Activated CD4-positive, alpha-beta T cell treated with anti-CD3 and anti-CD28 coated beads for 4 hours (primary cell): Measurements from ENCODE around the gene EHMT1.
"Not testable (repeated sequence)": the region's sequence is repeated elsewhere in the genome, so short reads cannot be mapped to it uniquely, and the experiment has no call there.

Source experiments
- DNase-seq, 2 donors: peaks; one replicate each; pipeline ENCODE4 v3.0.0-alpha.2; 2020

EHMT1 gene

DNA sequence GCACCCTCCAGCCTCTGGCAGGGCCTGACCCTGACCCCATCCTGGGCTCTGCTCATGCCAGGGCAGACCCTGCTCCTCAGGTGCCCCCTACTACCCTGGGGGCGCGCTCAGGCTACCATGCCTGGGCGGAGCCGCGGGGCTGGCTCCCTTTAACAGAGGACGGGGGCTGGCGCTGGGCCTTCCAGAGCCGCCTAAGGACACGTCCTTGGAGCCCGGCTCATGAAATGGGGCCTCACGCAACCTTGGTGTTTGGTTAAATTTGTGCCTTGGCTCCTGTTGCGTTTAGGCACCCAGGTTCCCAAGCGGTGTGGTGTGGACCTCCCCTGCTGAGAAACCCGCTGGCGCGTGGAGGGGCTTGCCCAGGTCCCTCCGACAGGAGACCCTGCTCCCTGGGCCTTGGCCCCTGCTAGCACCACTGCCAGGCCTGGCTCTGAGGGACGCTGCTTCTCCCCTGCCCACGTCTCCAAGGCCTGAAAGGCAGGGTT lies 3.4 kb upstream of the EHMT1 start:
- DNase-seq = no peak

DNA sequence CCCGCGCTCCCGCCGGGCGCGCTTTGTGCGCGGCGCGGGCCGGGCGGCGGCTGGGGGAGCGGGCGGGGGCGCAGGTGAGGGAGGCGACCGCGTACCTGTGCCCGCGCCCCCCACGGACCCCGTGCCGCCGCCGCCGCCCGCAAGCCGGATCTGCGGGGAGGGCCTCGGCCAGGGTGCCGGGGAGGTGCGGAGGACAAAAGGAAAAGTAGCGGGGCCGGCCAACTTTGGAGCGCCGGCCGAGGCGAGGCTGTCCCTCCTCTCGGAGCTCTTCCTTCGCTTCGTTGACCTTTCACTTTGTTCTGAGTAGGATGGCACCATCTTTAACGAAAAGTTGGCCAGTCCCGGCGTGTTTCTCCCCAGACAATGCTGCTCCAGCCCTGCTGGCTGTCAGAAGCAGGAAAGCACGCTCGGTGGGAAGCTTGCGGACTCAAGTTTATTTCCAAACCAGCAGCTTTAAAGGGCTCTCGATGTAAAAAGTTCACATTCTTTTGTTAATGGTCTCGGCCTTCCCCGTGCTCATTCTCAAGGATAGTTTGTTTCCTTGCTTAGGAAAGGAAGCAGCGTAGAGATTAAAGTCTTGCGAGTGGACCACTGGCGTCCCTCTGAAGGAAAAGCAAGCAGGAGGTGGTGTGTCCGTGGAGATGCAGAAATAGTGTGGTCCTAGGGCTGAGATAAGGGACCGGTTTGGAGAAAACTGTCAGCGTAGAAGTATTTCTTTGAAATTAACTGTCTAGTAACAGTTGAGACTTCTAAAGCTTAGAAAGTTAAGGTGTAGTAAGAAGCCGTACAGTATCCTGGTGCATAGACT lies 639 bp downstream of the EHMT1 start:
- DNase-seq = peak; percentile 27 to 32

DNA sequence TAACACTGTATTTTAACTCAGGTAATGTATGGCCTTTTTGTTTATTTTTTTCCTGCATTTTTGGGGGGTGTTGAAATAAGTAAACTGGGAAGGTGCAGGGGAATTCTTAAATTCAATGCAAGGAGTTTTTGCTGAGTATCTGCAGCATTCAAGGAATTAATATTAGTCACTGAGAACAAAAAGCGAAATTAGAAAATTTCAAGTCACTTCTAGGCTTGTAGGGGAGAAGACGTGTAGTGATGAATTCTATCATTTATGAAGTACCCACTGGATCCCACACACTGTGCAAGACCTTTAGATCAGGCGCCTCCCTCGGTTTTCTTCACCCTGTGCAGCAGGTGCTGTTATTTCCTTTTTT lies 1.2 kb downstream of the EHMT1 start:
- no peak for DNase-seq

DNA sequence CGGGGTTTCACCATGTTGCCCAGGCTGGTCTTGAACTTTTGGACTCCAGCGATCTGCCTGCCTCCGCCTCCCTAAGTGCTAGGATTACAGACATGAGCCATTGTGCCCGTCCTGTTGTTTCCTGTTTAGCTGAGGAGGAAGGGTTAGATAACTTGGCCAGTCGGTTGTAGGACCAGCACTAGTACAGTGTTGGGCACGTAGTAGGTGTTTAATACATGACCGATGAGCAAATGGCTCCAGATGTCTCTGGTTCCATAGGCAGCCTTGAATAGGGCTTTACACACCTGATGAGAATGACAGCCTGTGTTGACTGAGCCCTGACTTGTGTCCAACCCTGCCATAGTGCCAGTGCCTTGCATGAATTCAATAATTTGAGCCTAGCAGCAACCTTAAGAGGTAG lies 1.8 kb downstream of the EHMT1 start:
- no peak for DNase-seq

DNA sequence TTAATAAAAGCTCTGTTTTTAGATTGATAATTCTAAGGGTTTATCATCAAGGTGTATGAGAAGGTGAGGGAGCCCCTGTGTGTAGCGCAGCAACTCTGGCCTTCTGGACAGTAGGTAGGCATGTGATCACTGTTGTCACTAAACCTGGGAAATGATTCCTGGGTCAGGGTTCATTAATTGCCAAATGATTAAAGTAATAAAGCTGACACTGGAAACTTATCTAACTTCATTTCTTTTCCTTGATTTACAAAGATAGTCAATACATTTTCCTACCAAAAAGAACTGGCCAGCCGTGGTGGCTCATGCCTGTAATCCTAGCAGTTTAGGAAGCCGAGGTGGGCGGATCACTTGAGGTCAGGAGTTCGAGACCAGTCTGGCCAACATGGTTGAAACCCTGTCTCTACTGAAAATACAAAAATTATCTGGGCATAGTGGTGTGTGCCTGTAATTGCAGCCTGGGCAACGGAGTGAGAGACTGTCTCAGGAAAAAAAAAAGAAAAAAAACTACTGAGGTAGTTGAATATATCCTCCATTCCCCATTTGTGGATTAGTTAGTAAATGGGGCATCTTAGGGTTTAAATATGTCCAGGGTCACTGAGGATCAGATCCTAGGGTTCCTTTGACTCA lies 2.4 kb downstream of the EHMT1 start:
- DNase-seq = no peak

DNA sequence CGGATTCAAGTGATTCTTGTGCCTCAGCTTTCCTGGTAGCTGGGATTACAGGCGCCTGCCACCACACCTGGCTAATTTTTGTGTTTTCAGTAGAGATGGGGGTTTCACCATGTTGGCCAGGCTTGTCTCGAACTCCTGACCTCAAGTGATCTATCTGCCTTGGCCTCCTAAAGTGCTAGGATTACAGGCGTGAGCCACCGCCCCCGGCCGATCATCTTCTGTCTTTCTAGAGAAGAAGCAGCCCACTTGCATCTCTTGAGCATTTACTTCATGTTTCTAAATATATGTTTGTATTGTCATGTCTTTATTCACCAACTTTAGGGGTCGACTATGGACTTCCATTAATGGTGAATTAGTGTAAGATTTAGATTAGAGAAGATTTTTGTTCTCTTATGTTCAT lies 3.4 kb downstream of the EHMT1 start:
- DNase-seq = not testable (repeated sequence)

DNA sequence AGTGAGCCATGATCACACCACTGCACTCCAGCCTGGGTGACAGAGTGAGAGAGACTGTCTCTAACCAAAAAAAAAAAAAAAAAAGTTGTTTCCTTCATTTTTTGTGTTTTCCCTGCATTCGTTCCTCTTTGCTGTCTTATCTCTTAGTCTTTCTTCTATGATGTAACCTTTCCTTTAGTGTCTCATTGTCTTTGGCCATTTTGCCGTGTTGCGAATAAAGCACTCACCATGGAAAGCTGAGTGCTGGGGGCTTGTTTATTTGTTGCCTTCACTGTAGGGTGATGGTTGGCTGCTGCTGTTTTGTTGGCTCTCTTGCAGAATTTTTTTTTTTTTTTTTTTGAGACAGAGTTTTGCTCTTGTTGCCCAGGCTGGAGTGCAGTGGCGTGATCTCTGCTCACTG lies 7.7 kb downstream of the EHMT1 start:
- no peak for DNase-seq

DNA sequence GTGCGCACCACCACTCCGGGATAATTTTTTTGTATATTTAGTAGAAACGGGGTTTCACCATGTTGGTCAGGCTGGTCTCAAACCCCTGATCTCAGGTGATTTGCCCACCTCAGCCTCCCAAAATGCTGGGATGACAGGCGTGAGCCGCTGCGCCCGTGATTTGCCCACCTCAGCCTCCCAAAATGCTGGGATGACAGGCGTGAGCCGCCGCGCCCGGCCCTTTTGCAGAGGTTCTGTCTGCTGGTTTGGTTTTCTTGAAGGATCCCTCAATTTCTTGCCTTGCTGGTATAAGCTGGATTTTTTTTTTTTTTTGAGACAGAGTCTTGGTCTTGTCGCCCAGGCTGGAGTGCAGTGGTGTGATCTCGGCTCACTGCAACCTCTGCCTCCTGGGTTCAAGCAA lies 8.6 kb downstream of the EHMT1 start:
- DNase-seq = not testable (repeated sequence)

DNA sequence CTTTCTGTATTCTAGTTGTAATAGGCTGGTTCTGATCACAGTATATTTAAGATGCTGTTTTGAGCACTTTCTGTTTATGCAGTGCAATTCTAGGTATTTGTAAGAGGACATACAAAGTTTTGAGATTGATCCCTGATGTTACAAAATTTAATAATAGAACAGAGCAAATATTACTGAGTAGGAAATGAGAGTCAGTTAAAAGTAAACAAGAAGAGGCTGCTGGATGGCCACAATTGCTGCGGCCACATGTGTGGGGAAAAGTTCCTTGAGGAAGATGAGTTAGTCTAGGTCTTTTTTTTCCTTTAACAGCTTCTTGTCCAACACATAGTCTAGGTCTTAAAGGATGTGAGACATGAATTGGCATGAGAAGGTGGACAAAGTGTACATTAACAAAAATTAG lies 11.3 kb downstream of the EHMT1 start:
- DNase-seq = no peak

DNA sequence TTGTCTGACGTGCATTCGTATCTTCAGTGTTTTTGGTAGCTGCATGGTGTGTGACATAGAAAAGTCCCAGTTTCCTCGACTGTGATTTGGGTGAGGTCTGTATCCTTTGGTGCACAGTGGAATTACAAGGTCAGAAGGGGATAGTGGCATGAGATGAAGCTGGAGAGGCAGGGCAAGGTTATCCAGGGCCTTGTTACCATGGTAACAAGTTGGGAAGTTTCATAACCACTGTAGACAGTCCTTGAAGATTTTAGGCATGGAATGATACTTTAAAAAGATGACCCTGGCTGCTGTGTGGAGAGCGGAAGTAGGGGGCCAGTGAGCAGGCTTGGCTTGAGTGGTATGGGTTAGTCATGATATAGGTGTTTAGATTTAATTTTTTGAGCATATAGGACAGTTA lies 11.9 kb downstream of the EHMT1 start:
- DNase-seq = no peak

DNA sequence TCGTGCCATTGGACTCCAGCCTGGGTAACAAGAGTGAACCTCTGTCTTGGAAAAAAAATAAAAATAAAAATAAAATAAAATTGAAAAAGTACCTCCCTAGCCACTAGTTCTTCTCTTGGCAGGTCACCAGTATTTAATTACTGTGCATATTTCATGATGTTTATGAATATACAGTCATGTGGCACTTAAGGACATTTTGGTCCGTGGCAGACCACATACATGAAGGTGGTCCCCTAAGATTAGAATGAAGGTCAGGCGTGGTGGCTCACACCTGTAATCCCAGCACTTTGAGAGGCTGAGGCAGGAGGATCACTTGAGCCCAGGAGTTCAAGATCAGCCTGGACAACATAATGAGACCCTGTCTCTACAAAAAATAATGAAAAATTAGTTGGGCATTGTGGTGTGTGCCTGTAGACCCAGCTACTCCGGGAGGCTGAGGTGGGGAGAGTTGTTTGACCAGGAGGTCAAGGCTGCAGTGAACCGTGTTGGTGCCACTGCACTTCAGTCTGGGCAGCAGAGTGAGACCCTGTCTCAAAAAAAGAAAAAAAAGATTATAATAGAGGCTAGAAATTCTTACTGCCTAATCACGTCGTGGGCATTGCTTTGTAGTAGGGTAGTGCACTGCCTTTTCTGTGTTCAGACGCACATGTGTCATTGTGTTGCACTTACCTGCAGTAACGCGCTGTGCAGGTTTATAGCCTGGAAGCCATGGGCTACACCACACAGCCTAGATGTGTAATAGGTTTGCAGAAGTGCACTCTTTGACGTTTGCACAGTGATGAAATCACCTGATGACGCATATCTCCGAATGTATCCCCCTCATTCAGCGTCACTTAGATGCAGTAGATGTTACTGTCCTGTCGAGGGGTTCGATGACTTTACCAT lies 12.8 kb downstream of the EHMT1 start:
- DNase-seq = no peak

DNA sequence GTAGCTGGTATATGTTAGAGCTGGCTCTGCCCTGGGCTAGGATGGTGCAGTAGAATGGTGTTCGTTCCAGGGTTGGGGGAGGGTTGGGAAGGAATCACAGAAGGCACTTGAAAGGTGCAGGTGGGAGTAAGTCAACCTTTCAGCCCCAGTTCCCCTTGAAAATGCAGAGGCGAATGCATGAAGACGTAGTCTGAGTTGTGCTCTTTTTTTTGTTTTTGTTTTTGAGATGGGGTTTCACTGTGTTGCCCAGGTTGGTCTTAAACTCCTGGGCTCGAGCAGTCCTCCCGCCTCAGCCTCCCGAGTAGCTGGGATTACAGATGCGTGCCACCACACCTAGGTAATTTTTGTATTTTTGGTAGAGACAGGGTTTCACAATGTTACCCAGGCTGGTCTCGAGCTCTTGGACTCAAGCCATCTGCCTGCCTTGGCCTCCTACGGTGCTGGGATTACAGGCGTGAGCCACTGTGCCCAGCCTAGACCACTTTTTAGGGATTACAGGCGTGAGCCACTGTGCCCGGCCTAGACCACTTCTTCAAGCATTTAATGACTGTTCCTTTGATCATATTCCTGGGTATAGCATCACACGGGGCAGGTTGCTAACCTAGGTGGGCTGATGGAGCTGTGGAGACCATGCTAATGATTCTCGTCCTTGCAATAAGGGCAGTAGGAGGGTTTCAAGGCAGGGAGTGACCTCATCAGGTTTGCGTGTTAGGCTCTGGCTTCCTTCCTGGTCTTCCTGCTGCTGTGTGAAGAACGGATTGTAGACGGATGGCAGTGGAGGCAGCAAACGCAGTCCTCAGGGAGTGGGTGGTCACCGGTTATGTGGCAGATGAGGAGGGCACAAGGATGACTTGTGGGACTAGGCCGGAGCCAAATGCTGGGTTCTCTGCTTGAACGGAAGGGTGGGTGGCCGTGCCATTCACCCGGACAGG lies 13.7 kb downstream of the EHMT1 start:
- DNase-seq = no peak

DNA sequence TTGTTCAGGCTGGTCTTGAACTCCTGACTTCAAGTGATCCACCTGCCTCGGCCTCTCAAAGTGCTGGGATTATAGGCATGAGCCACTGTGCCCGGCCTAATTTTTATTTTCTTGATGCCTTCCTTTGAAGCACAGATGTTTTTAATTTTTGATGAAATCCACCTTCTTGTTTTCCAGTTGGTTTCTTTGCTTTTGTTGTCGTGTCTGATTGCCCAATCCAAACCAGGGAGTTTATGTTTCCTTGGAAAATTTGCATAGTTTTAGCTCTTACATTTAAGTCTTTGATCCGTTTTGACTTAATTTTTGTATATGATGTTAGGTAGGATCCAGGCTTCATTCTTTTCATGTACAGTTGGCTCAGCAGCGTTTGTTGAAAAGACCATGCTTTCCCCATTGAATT lies 15.2 kb downstream of the EHMT1 start:
- DNase-seq = no peak

DNA sequence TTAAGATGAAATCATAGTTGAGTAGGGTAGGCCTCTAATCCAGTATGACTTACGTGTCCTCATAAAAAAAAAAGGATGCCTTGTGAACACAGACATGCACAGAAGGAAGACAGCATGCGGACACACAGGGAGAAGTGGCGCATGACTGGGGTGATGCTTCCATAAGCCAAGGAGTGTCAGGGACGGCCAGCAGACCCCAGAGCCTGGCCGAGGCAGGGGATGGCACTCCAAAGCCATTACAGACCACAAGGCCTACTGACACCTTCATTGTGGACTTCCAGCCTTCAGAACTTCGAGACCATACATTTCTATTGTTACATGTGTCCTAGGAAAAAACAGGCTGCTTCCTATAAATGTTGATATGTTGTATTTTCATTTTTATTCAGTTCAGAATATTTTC lies 19.9 kb downstream of the EHMT1 start:
- DNase-seq = no peak

DNA sequence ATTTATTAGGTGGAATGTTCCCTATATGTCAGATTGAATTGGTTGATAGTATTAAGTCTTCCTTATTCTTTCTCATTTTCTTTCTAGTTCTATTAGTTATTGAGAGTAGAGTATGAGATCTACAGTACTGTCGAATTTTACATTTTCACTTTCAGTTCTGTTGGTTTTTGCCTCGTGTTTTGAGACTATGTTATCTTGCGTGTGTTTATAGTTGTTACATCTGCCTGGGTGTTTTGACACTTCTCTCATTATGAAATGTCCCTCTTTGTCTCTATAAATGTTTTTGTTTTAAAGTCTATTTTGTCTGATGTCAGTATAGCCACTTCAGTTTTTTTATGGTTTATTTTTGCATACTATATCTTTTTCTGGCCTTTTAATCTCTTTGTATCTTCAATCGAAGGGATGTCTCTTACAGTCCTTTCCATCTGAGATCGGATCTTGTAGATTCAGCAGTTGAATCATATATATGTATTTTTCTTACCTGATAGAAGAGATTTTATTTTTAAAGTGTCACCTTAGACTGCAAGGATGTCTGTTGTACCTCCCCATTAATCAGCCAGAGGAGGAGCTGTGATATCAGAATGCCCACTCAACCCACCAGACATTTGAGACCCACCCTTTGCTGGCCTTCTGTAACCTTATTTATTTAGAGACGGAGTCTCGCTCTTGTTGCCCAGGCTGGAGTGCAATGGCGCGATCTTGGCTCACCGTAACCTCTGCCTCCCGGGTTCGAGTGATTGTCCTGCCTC lies 20.7 kb downstream of the EHMT1 start:
- no peak for DNase-seq

DNA sequence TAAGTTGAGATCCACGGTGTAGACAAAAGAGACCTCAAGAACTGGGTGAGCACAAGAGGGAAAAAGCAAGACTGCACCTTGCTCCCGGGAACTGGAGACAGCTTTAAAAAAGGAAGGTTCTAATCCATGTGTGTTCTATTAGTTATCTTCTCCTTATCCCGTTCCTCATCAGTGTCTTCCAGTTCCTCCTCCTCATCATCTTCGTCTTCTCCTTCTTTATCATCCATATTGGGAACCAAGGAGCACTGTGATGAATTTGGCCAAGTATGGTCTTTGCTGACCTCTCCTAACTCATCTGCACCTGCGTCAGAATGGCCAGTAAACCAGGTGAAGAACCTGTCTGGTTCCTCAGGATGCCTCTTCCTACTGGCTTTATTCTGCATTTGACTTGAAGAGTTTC lies 22.1 kb downstream of the EHMT1 start:
- DNase-seq = no peak

DNA sequence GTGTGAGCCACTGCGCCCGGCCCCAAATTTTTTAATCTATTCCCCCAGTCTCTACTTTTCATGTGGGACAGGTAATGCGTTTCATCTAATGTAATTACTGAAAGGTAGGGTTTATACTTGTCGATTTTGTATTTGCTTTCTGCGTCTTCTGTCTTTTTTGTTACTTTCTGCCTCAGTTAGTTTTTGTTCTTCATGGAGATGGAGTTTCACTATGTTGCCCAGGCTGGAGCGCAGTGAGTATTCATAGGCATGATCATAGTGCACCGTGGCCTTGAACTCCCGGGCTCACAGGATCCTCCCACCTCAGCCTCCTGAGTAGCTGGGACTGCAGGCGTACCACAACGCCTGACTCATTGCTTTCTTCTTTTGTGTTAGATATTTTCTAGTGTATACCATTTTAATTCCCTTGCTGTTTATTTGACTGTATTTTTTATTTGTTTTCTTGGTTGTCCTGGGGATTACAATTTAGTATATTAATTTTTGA lies 23.4 kb downstream of the EHMT1 start:
- DNase-seq = no peak

DNA sequence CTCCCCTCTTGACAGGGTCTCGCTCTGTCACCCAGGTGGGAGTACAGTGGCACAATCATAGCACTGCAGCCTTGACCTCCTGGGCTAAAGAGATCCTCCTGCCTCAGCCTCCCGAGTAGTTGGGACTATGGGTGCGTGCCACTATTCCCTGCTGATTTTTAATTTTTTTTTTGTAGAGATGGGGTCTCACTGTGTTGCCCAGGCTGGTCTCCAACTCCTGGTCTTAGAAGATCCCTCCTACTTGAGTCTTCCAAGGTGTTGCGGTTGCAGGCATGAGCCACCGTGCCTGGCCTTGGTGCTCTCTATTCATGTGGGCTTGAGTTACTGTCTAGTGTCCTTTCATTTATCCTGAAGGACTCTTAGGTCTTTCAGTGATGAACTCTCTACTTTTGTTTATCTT lies 24.1 kb downstream of the EHMT1 start:
- no peak for DNase-seq

DNA sequence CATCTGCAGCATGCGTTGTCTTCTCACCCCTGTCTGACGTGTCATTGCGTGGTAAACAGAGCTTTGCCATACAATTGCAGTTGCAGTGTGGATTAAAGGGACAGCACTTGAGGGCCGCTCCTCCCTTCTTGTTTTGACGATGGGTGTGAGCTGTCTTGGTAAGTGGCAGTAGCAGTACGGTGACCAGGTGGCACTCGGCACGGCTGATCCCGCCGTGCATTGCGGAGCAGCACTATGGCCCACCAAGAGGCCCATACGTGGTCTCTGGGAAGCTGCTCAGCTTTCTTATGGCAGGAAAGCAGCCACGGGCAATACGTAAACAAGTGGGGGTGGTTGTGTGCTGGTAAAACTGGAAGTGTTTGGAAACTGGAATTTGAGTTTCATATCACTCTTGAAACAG lies 25.1 kb downstream of the EHMT1 start:
- DNase-seq = no peak

DNA sequence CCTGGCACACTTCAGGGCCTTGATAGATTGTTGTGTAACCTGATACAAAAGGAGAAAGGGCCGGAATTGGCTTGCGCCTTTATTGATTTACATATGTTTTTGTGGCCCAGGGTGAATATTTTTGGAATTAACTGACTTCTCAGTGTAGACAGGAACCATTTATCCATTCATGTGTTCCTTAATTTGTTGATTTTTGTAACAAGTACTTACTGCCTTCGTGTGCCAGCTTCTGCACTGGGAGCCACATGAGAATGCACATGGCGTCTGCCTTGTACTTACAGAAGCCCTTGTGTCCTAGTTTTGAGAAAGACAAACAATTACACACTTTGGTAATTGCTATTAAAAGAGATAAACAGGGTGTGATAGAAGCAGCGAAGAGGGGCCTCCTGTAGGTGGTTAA lies 26.4 kb downstream of the EHMT1 start:
- DNase-seq = no peak

DNA sequence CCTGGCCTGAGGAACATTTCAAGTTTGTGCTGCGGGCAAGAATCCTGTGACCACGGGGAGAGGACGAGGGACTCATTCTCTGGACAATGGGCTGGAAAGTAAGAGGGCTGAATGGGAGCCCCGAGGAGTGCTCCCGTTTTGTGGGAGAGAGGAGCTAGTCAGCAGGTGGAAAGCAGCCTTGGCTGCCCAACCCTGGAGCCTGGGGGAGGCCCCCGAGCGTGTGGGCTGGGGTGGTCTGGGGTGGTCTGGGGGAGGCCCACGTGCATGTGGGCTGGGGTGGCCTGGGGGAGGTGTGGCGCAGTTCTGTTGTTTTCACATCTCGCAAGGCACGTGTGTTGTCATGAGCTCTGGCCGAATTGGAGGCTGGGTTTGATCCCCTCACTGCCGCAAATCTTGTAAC lies 27.5 kb downstream of the EHMT1 start:
- DNase-seq = no peak
